Endothelial cell (in vitro differentiated cells): ENCODE data around the gene MLEC. TPM values are rescaled to one million over a fixed set of nuclear protein-coding genes. Genes with fewer than 3 reads are reported as not detected.

Source experiments
- DNase-seq: peaks from one replicate; pipeline ENCODE4 v3.0.0; 2021; ENCODE audit warnings: low spot score
- H3K27ac Mint-ChIP-seq: one replicate; pipeline ENCODE4 v1.8.0; 2021; ENCODE audit warnings: mixed read lengths, inconsistent platforms; ENCODE audit not compliant: unreplicated experiment
- H3K27me3 Mint-ChIP-seq: one replicate; pipeline ENCODE4 v1.8.0; 2021; ENCODE audit warnings: mild to moderate bottlenecking, moderate library complexity, mixed read lengths, inconsistent platforms; ENCODE audit not compliant: unreplicated experiment
- H3K36me3 Mint-ChIP-seq: one replicate; pipeline ENCODE4 v1.8.0; 2021; ENCODE audit warnings: mild to moderate bottlenecking, low read depth, mixed read lengths, inconsistent platforms; ENCODE audit not compliant: unreplicated experiment
- H3K4me1 Mint-ChIP-seq: one replicate; pipeline ENCODE4 v1.8.0; 2021; ENCODE audit warnings: mild to moderate bottlenecking, mixed read lengths, inconsistent platforms; ENCODE audit not compliant: unreplicated experiment
- H3K4me3 Mint-ChIP-seq: one replicate; pipeline ENCODE4 v1.8.0; 2021; ENCODE audit warnings: mild to moderate bottlenecking, mixed read lengths, inconsistent platforms; ENCODE audit not compliant: unreplicated experiment
- H3K9me3 Mint-ChIP-seq: one replicate; pipeline ENCODE4 v1.8.0; 2021; ENCODE audit warnings: mixed read lengths, inconsistent platforms; ENCODE audit not compliant: unreplicated experiment
- total RNA-seq: library from RNA; stranded (reverse); fragmentation: NEBNext Ultra II Directional; extraction: Animal tissue kit (Norgen Biotek cat#: 25700); gene quantifications from one replicate; pipeline ENCODE4 v1.2.1, GENCODE V29; 2021; ENCODE audit not compliant: unreplicated experiment
- TF ChIP-seq, protein P1 (sequence below): fragments of 200-600 bp; sonication (generic); IDR thresholded peaks from one replicate; pipeline ENCODE4 v1.5.0; 2021; ENCODE audit warnings: antibody characterized with exemption; ENCODE audit not compliant: unreplicated experiment

The MLEC gene
- total RNA-seq, 1 donor from 2014 or later = 124 TPM

DNA sequence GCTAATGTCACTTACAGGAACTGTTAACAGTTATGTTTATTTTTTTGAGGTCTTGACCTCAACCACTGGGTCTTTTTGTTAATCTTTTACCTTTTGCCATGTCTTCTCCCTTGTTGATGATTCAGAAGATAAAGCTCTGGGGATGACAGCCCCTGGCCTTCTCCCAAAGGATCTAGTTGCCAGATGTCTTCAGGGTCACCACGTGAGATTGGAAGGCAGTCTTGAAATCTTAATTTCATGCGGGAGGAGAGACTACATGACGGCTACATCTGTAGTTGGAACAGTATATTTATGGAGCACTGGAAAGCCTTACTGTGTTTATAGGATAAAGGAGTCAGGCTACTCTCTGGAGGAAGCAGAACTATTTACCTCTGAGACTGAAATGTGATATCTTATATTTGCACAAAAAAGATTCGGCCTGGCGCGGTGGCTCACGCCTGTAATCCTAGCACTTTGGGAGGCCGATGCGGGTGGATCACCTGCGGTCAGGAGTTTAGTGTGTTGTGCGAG, 5.6 kb downstream of the MLEC start:
- H3K9me3 Mint-ChIP-seq = no peaks in the 10 kb centered on the region
- DNase-seq = no peak
- H3K27ac Mint-ChIP-seq = peak overlapping the region; percentile 79
- TF ChIP-seq, protein P1, sequence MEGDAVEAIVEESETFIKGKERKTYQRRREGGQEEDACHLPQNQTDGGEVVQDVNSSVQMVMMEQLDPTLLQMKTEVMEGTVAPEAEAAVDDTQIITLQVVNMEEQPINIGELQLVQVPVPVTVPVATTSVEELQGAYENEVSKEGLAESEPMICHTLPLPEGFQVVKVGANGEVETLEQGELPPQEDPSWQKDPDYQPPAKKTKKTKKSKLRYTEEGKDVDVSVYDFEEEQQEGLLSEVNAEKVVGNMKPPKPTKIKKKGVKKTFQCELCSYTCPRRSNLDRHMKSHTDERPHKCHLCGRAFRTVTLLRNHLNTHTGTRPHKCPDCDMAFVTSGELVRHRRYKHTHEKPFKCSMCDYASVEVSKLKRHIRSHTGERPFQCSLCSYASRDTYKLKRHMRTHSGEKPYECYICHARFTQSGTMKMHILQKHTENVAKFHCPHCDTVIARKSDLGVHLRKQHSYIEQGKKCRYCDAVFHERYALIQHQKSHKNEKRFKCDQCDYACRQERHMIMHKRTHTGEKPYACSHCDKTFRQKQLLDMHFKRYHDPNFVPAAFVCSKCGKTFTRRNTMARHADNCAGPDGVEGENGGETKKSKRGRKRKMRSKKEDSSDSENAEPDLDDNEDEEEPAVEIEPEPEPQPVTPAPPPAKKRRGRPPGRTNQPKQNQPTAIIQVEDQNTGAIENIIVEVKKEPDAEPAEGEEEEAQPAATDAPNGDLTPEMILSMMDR = no peak
- H3K36me3 Mint-ChIP-seq = peaks cover 37% of the 10 kb centered on the region
- H3K27me3 Mint-ChIP-seq = peaks cover 3% of the 10 kb centered on the region
- H3K4me3 Mint-ChIP-seq = peak overlapping the region; percentile 12
- H3K4me1 Mint-ChIP-seq = peaks cover 92% of the 10 kb centered on the region

DNA sequence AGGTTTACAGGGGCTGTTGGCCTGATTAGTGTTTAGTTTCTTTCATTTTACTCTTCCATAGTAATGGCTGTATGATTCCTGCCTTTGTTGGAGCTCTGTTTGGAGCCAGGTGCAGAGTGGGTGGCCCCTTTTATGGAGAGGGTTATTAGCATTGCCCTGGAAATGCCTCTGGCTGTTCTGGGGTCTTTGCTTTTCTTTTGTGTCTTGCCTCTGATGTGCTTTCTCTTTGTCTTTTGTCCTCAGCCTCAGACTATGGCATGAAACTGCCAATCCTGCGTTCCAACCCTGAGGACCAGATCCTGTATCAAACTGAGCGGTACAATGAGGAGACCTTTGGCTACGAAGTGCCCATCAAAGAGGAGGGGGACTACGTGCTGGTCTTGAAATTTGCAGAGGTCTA, 6.9 kb downstream of the MLEC start:
- DNase-seq = no peak
- H3K4me1 Mint-ChIP-seq = peaks cover 93% of the 10 kb centered on the region
- H3K27me3 Mint-ChIP-seq = no peaks in the 10 kb centered on the region
- peaks cover 39% of the 10 kb centered on the region for H3K36me3 Mint-ChIP-seq
- H3K9me3 Mint-ChIP-seq = no peaks in the 10 kb centered on the region
- TF ChIP-seq, protein P1 = no peak
- H3K4me3 Mint-ChIP-seq = peak overlapping the region; percentile 70
- H3K27ac Mint-ChIP-seq = peak overlapping the region; percentile 77

DNA sequence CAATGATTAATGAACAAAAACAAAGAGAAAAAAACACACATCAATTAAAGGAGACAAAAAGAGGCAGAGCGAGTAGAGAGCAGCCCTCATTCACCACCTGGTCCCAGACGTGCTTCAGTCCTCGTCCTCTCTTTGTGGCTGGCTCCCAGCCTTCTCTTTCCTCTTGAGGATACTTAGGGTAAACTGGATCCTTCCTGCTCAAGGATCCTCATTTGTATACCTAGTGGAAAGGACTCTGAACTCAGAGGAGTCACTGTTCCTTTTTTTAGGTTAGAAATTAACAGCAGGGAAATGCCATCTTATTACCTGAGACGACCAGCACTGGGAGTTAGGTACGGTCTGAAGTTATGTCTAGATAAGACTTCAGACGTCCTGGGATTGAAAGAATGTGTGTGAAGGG, 9.7 kb downstream of the MLEC start:
- Mint-ChIP-seq H3K4me1 (peaks cover 78% of the 10 kb centered on the region), H3K36me3 (peaks cover 52% of the 10 kb centered on the region), H3K9me3 (no peaks in the 10 kb centered on the region), H3K27ac (peak overlapping the region; percentile 33), H3K4me3 (no peak overlapping the region), H3K27me3 (peaks cover 1% of the 10 kb centered on the region)
- TF ChIP-seq, protein P1 = no peak
- no peak for DNase-seq

DNA sequence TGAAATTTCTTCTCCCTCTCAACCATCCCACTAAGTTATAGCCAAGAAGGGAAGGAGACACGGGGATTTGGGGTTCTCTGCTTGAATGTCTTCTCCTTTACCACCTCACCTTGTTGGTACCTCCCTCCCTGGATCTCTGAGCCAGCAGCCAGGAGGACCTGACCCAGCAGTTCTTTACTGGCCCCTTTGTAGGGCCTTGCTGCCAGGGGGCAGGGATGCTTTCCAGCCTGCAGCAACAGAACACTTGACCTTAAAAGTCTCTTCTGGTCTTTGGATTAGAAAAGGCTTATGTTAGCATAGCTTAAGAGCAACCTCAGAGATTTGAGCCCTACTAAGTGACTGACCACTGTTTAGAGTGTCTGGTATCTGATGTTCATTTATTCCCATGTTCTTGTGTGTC, 10.4 kb downstream of the MLEC start:
- peaks cover 1% of the 10 kb centered on the region for H3K27me3 Mint-ChIP-seq
- no peaks in the 10 kb centered on the region for H3K9me3 Mint-ChIP-seq
- no peak for DNase-seq
- peaks cover 56% of the 10 kb centered on the region for H3K36me3 Mint-ChIP-seq
- TF ChIP-seq, protein P1 = no peak
- peaks cover 73% of the 10 kb centered on the region for H3K4me1 Mint-ChIP-seq
- peak overlapping the region; percentile 48 for H3K4me3 Mint-ChIP-seq
- peak overlapping the region; percentile 59 for H3K27ac Mint-ChIP-seq

DNA sequence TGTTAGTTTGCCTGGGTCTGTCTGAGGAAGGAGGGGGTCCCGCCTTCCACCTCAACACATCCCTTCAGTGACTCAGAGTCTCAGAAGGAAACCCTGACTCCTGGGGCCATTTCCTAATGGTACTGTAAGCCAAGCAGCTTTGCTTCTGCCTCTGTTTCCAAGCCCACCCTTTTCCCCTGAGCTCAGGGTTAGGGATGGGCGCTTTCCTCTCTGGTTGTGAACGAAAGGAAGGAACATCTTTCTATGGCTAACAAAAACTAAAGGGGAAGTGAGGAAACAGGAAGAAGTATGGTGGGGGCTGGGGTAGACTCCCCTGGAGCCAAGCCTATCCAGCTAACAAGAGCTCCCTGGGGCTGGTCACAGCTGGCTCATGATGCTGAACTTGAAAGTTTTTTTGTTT, 11.7 kb downstream of the MLEC start:
- peaks cover 56% of the 10 kb centered on the region for H3K36me3 Mint-ChIP-seq
- peaks cover 1% of the 10 kb centered on the region for H3K27me3 Mint-ChIP-seq
- TF ChIP-seq, protein P1 = no peak
- H3K9me3 Mint-ChIP-seq = no peaks in the 10 kb centered on the region
- no peak for DNase-seq
- H3K4me1 Mint-ChIP-seq = peaks cover 60% of the 10 kb centered on the region
- peak overlapping the region; percentile 88 for H3K27ac Mint-ChIP-seq
- no peak overlapping the region for H3K4me3 Mint-ChIP-seq
